Left lung (tissue), 10 donors: ENCODE results near the gene CBFA2T2. TPM values are rescaled to one million over a fixed set of nuclear protein-coding genes. Genes with fewer than 3 reads are reported as not detected.

Experiments used
- ATAC-seq: fragments of 200-7000 bp; cut with Tn5 transposase; one replicate; pipeline ENCODE4 v1.9.1; 2020; ENCODE audit warnings: moderate library complexity
- DNase-seq, 4 donors: peaks; one replicate each; pipeline ENCODE4 v3.0.0-alpha.2; 2013 to 2020
- H3K27ac ChIP-seq, 2 donors: fragments of 200-600 bp; sonication (generic) in 1 of 2; one replicate each; pipeline versions ENCODE4 v1.5.0 to v1.8.0; 2020 to 2021
- H3K27me3 ChIP-seq, 2 donors: fragments of 200-600 bp; sonication (generic) in 1 of 2; one replicate each; pipeline versions ENCODE4 v1.5.0 to v1.8.0; 2020 to 2021
- H3K36me3 ChIP-seq, 2 donors: fragments of 200-600 bp; sonication (generic) in 1 of 2; one replicate each; pipeline versions ENCODE4 v1.5.0 to v1.8.0; 2020 to 2021
- H3K4me1 ChIP-seq, 2 donors: fragments of 200-600 bp; one replicate each; pipeline ENCODE4 v1.8.0; 2021
- H3K4me3 ChIP-seq, 2 donors: fragments of 200-600 bp; sonication (generic) in 1 of 2; one replicate each; pipeline versions ENCODE4 v1.5.0 to v1.8.0; 2020 to 2021; ENCODE audit warnings: mild to moderate bottlenecking in 1 of 2
- H3K9me3 ChIP-seq, 2 donors: fragments of 200-600 bp; sonication (generic) in 1 of 2; one replicate each; pipeline versions ENCODE4 v1.5.0 to v1.8.0; 2020 to 2021
- CTCF ChIP-seq, 2 donors: fragments of 200-600 bp; sonication (generic) in 1 of 2; IDR thresholded peaks; one replicate each; pipeline versions ENCODE4 v1.5.0 to v1.8.0; 2021; ENCODE audit warnings: antibody characterized with exemption in 2 of 2
- intact Hi-C, 2 donors: fragments of 100-400 bp; cut with DNase I; formaldehyde crosslinking; loops; one replicate each; pipeline versions ENCODE4 v1.11.2 to v1.14.2; 2022
- polyA plus RNA-seq, 6 donors: library from polyadenylated mRNA; unstranded; fragments of 120-200 nt; gene quantifications; one replicate each; pipeline ENCODE4 v1.2.1, GENCODE V29; 2013; ENCODE audit not compliant: insufficient read length in 6 of 6
- total RNA-seq, 2 donors: library from RNA; stranded (reverse); fragmentation: NEBNext Ultra II Directional; extraction: Animal tissue kit (Norgen Biotek cat#: 25700); gene quantifications; one replicate each; pipeline ENCODE4 v1.2.1, GENCODE V29; 2021
- donor health status: DM: no; HTN: yes; CAD: no.
- donor health status: DM: no; HTN: no; CAD: no.

The CBFA2T2 gene
- total and polyA plus RNA-seq, 8 donors, result 11.9 to 54.4 (median 43.8) TPM

DNA sequence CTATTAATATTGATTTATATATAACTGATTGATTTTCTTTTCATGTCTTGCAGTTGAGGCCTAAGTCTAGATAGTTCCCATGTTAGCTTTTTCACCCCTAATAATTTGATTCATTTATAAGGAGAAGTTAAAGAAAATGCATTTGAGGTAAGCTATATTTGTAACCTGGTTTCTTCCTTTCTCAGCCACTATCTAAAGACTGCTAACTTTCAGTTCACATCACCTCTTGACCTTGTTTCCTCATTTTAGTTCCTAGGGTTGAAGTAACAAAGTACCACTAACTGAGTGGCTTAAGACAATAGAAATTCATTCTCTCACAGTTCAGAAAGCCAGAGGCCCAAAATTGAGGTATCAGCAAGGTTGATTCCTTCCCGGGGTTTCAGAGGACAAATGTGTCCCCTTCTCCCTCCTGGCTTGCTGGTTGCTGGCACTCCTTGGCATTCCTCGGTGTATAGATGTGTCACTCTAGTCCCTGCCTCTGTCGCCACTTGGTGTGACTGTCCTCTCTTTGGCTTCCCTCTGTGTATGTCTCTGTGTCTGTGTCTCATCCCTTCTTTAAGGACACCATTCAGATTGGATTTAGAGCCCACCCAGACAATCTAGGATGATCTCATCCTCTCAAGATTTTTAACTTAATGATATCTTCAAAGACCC is 116.3 kb downstream of the CBFA2T2 start:
- intact Hi-C loops, result no loop called here
- no peak for TF ChIP-seq CTCF (IDR thresholded peaks at IDR 0.05)
- Histone ChIP-seq H3K27me3 (no peaks in the 10 kb centered on the region), H3K27ac (no peak overlapping the region), H3K4me1 (no peaks in the 10 kb centered on the region), H3K9me3 (no peaks in the 10 kb centered on the region), H3K36me3 (peaks cover 0 to 17% of the 10 kb centered on the region in 2 donors), H3K4me3 (no peak overlapping the region)
- no peak for DNase-seq
- no peak for ATAC-seq

- H3K4me3 ChIP-seq, result no peak overlapping the region
- intact Hi-C loops, result no loop called here
- DNase-seq (no peak), ATAC-seq (no peak)
- no peaks in the 10 kb centered on the region for H3K9me3 ChIP-seq
- H3K4me1 ChIP-seq, result no peaks in the 10 kb centered on the region
- H3K27me3 ChIP-seq, result no peaks in the 10 kb centered on the region
- H3K36me3 ChIP-seq, result peaks cover 0 to 48% of the 10 kb centered on the region in 2 donors
- TF ChIP-seq CTCF (IDR thresholded peaks at IDR 0.05), result no peak
- H3K27ac ChIP-seq, result no peak overlapping the region
These were observed 119.6 kb downstream of the CBFA2T2 start for GRCh38 chr20:33609504-33609903.

- Histone ChIP-seq H3K36me3 (peaks cover 0 to 58% of the 10 kb centered on the region in 2 donors), H3K4me1 (no peaks in the 10 kb centered on the region), H3K27ac (no peak overlapping the region), H3K4me3 (no peak overlapping the region), H3K27me3 (no peaks in the 10 kb centered on the region), H3K9me3 (no peaks in the 10 kb centered on the region)
- intact Hi-C loops, result no loop called here
- no peak for TF ChIP-seq CTCF (IDR thresholded peaks at IDR 0.05)
- ATAC-seq, result no peak
- no peak for DNase-seq
These were observed 121.2 kb downstream of the CBFA2T2 start for GRCh38 chr20:33611106-33611505.

DNA sequence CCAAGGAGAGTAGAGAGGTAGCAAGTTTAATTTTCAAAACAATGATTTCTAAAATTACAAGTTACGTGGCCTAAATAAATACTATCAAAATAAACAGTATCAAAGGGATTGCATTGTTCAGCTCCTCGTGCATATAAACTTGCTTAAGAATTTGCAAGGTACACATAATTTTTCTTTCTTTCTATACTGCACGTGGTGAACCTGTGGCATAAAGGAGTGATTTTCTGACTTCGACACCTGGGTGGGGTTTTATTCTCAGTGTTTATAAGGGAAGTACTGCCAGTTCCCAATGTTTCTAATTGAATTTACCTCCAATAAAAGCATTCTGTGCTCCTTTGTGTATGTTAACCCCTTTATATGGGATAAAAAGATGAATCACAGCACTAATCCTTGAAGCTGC is 122.1 kb downstream of the CBFA2T2 start:
- Histone ChIP-seq H3K27me3 (no peaks in the 10 kb centered on the region), H3K4me1 (no peaks in the 10 kb centered on the region), H3K4me3 (no peak overlapping the region), H3K36me3 (peaks cover 0 to 67% of the 10 kb centered on the region in 2 donors), H3K9me3 (no peaks in the 10 kb centered on the region), H3K27ac (no peak overlapping the region)
- TF ChIP-seq CTCF (IDR thresholded peaks at IDR 0.05), result no peak
- intact Hi-C loops, result no loop called here
- DNase-seq, result no peak
- no peak for ATAC-seq

DNA sequence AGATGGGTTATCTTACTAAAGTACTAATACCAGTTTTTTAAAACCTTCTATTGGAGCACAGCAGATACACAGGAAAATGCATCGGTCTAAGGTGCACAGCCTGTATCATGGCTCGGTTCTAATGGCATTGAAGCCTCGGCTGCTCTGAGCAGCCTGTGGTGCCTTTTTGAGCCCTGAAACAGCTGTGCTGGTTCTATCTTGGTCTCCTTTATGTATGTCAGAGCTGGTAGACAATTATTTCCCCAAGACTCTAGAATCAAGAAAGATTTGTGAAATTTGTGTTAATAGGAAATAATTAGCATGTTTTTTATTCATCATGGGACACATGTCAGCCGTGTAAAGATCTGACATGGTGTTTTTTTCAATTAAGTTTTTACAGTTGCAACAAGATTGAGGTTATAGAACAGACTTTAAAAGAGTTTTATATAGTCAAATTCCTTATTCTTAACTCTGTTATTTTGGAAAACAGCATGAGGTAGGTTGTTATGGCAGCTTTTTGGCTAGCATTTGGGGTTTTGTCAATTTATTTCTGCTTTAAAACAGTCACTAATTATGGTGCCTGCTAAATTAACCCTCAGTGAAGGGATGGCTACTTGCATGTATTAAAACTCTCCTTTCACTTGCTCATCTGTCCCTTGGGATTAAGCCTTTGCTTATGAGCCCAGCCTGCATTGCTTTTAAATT is 132.0 kb downstream of the CBFA2T2 start:
- DNase-seq (no peak), ATAC-seq (no peak)
- H3K27ac ChIP-seq, result no peak overlapping the region
- intact Hi-C loops, result no loop called here
- H3K27me3 ChIP-seq, result no peaks in the 10 kb centered on the region
- no peak for TF ChIP-seq CTCF (IDR thresholded peaks at IDR 0.05)
- no peaks in the 10 kb centered on the region for H3K9me3 ChIP-seq
- H3K4me1 ChIP-seq, result no peaks in the 10 kb centered on the region
- H3K36me3 ChIP-seq, result peaks cover 0 to 45% of the 10 kb centered on the region in 2 donors
- no peak overlapping the region for H3K4me3 ChIP-seq
